Kasumi-1 (cell line): ENCODE results near the gene KRT86.

Experiments used
- DNase-seq, 2 experiments: peaks; one replicate each; lab custom pipeline; 2025; lab: John Stamatoyannopoulos, UW

KRT86 gene

DNA sequence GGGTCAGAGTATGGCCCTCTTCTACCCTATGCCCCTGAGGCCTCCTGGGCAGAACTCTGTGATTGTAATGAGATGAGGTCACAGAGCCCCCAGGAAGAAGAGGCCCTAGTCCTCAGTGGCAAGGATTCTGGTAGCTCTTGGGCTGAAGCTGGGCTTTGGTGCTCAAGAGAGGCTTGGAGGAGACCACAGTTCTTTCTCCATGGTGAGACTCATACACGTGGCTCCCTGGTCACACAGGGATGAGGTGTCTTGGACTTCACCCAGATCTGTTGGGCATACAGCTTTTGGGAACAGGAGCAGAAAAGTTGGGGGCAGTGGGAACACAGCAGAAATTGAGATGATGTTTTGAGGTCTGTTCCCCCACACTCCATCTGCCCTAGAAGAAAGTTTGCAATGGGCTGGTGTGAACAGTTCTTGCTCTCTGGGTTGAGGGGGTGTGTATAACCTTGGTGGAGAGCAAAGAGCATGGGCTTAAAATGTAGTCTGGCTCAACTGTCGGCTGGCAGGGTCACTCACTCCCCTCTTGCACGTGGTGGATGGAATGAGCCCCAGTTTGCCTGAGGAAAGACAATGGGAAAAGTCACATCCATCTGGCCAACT is at the start of gene KRT86:
Gene KRT86 (plus strand): TSS at position 125 of the 600 bp plus-strand sequence. CDS start 27,272 bp downstream, outside the sequence.
- DNase-seq: no peak

- no peak for DNase-seq
These were observed 48.7 kb upstream of the KRT86 start for GRCh38 chr12:52225752-52226151.

DNA sequence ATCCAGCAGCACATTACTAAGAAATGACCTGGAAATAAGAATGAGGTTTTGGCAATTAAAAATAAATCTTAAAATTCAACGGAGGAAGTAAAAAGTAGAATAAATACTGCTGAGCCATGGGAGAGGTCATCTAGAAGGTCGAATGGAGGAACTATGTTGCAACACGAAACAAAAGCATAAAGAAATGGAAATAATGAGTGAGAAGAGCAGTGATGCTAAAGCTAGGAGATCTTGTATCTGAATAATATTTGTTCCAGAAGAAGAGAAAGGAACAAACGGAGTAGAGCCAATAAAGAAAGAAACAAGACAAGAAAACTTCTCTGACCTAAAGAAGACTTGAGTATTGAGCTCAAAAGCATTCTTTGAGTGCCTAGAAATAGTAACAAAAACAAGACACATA is 48.0 kb upstream of the KRT86 start:
- no peak for DNase-seq

- DNase-seq: no peak
These were observed 46.8 kb upstream of the KRT86 start for GRCh38 chr12:52227606-52228166.

GRCh38 chr12:52228366-52228765 is 46.1 kb upstream of the KRT86 start:
- DNase-seq: no peak

GRCh38 chr12:52228931-52229330 is 45.5 kb upstream of the KRT86 start:
- DNase-seq: no peak

GRCh38 chr12:52229836-52230343 is 44.6 kb upstream of the KRT86 start:
- no peak for DNase-seq

DNA sequence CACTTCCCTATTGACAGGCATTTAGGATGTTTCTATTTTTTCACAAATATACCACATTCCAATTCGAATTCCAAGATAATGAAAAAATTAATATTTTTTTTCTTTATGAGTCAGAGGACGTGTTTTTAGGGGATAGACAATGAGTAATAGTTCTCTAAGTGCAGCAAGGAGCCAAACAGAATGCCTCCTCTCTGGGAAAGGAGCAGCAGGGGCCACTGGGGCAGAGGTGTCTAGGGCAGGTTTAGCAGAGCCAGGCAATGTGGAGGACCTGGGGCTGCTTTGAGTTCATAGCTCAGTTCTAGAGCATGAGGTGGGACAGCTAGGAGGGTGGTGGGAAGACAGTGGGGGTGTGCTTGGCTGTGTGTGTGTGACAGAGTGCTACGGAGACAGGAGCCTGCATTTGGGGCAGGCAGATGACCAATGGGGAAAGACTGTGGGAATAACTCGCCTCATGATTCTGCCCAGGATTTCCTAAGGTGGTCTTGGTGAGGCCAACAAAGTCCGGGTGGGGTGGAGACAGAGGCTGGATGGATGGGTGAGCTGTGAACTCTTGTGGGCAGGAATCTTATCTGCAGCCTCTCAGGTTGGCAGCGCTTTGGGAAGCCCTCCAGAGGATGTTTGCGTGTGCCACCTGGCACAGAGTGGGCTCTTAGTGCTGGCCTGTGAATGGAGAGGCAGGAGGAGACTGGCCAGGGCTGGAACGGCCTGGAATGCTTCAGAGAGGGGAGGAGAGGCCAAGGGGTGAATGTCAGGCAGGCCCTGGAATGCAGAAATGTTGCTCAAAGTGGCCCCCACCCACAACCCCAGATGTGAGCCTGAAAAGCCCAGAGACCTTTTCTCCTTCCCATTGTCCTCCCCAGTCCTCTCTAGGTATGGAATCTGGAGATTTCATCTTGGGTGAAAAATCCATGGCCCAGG is 43.8 kb upstream of the KRT86 start:
- DNase-seq: no peak

- no peak for DNase-seq
These were observed 42.9 kb upstream of the KRT86 start for GRCh38 chr12:52231305-52232202.

GRCh38 chr12:52232203-52232673 is 42.2 kb upstream of the KRT86 start:
- DNase-seq: no peak

GRCh38 chr12:52232674-52233461 is 41.6 kb upstream of the KRT86 start, which contains the start of gene KRT7:
KRT7 (plus strand) TSS chr12:52233243; CDS start chr12:52233297, 54 bp downstream.
- DNase-seq: no peak

- no peak for DNase-seq
These were observed 40.8 kb upstream of the KRT86 start for GRCh38 chr12:52233462-52234207.

DNA sequence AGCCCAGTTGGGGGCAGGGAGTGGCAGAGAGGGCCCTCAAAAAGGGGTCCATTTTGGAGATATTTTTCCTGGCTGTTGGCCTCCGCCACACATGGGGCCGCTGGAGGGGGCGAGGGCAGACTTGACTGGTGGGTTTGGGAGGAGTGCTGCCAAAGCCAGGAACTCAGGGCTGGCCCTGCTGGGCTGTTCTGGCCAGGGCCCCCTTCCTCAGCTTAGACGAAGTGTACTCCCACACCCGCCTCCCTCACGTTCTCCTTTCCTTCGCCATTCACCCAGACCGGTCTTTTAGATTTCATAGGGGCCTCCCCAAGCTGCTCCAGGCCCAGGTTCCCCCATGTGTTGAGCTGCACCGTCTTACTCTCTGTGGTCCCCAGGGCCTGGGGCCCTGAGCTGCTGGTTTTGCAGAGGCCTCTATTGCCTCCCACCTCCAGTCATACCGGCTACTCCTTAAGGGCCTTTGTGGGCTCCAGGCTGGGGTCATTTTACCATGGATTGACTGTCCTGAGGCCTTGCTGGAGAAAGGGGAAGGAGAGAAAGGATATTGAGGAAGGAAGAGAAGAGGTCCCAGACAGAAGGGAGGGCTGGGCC is 40.1 kb upstream of the KRT86 start:
- DNase-seq: no peak

DNA sequence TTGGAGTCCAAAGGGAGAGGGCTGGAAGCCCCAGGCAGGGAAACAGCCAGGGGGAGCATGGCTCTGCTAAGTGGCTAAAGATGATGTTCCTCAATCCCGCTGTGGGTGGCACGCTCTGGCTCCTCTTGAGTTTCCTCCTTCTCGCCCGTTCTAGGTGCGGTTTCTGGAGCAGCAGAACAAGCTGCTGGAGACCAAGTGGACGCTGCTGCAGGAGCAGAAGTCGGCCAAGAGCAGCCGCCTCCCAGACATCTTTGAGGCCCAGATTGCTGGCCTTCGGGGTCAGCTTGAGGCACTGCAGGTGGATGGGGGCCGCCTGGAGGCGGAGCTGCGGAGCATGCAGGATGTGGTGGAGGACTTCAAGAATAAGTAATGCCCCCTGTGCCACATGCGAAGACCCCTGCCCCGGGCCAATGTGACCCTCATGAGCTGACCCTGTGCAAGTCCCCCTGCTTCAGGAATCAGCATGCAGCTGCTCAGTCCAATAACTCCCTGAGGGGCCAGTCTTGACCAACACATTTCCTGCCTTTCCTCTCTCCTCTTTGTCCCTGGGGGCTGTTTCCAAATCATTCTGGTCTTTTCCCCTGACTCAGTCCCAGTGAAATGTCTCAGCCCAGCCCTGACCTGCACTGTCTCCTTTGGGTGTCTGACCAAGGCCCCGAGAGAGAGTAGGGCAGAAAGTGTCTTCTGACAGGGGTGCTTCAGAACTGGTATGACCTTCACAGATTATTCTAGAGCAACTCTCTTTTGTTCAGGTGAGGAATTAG is 39.3 kb upstream of the KRT86 start:
- no peak for DNase-seq

DNA sequence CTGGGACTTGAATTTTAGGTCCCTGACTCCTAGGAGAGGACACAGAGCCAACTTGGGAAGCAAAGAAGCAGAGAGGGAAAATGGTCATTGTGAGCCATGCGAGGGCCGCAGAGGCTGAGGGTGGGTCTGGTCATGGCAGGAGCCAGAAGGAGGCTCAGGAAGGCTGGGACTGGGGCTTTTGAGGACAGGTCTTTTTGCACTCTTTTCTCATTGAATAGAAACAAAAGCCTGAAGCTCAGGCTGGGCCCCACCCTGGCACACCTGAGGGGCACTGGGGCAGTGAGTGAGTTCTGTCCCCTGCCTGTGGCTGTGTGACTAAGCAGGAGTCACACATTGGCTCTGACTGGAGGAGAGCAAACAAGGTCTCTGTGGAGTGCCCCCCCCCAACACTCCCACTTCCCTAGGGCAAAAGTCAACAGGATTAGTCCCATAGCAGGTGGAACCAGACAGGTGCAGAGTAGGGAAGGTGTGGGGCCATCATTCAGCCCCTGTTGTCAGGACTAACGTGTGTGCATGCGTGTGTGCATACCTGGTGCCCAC is 38.6 kb upstream of the KRT86 start:
- DNase-seq: no peak

DNA sequence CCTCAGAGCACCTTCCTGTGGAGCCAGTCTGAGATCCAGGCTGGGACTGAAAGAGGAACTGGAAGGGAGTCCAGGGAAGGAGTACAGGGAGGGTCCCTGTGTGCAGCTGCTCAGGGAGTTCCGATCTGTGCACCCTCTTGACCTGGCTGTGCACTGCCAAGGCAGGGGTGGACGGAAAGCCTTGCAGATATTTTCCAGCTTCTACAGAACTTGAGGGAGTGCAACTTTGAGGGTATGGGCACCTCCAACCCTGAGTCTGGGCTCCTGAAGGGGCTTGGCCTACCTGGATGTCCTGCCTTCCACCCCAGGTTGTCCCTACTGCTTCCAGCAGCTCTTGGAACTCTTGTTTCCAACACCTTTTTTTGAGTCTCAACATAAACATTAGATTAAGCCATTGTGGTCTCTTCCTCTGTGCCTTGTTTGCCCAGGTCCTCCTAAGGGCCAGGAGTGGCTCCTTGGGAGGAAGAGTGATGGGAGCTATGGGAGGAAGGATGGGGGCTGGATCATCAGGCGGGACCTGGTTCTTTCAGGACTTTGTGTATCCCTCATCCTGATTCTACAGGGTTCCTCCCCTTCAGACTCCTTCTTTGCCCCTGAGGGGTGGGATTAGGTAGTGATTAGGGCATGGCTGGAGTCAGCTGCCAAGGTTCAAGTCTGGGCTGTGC is 37.9 kb upstream of the KRT86 start:
- DNase-seq: no peak

DNA sequence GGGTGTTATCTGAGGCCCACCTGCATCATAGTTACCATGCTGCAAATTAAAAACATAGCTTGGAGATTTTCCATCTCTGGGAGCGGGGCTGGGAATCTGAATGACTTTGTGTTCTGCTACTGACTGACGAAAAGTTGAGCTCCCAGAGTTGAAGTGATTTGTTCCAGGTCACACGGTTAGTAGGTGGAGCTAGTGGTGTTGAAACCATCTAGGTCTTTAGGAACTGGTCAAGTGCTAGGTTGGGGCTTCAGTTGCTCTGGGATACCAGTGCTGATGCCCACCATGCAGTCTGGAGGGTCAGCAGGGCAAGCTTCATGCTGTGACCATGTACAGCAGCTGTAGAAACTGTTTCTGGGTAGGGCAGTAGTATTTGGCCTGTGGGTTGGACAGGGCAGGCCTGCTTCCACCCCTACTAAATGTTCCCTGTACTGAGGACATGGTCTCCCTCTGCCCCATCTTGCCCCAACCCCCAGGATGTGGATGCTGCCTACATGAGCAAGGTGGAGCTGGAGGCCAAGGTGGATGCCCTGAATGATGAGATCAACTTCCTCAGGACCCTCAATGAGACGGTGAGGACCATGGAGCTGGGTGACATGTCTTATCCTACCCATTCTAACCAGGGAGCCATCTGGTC is 36.1 kb upstream of the KRT86 start:
- DNase-seq: no peak
